Neural cell (in vitro differentiated cells): Measurements from ENCODE around the gene MAML3. TPM values are rescaled to one million over a fixed set of nuclear protein-coding genes. Genes with fewer than 3 reads are reported as not detected.

Source experiments
- H2AFZ ChIP-seq: fragments of 200-600, 300-800 bp; sonication (generic), shearing (Covaris generic); 2 replicates; pipeline ENCODE4 v1.6.0; 2014; ENCODE audit warnings: low read depth, mild to moderate bottlenecking, antibody characterized with exemption, low read length, moderate library complexity
- H3F3A ChIP-seq: fragments of 200-600 bp; shearing (Covaris generic); 2 replicates; pipeline ENCODE4 v1.6.1; 2016; ENCODE audit warnings: mild to moderate bottlenecking, moderate library complexity, mixed read lengths, antibody characterized with exemption, low read length; ENCODE audit not compliant: insufficient read depth, poor library complexity, severe bottlenecking
- H3K27ac ChIP-seq: fragments of 200-600, 300-800 bp; sonication (generic), shearing (Covaris generic); 2 replicates; pipeline ENCODE4 v1.5.1; 2014; ENCODE audit warnings: mild to moderate bottlenecking, low read length, moderate library complexity
- H3K27me3 ChIP-seq: fragments of 300-800, 200-600 bp; sonication (generic), shearing (Covaris generic); 2 replicates; pipeline ENCODE4 v1.6.0; 2014; ENCODE audit warnings: mild to moderate bottlenecking, low read depth, low read length, moderate library complexity; ENCODE audit not compliant: insufficient read depth
- H3K36me3 ChIP-seq: fragments of 300-800, 200-600 bp; sonication (generic), shearing (Covaris generic); 2 replicates; pipeline ENCODE4 v1.5.1; 2014; ENCODE audit warnings: mild to moderate bottlenecking, antibody characterized with exemption, low read length, moderate library complexity; ENCODE audit not compliant: insufficient read depth
- H3K4me2 ChIP-seq: fragments of 300-800, 200-600 bp; sonication (generic), shearing (Covaris generic); 2 replicates; pipeline ENCODE4 v1.6.0; 2014; ENCODE audit warnings: mild to moderate bottlenecking, low read length
- H3K4me3 ChIP-seq: fragments of 300-800, 200-600 bp; sonication (generic), shearing (Covaris generic); 2 replicates; pipeline ENCODE4 v1.5.1; 2014; ENCODE audit warnings: mild to moderate bottlenecking, low read length, moderate library complexity
- H3K79me2 ChIP-seq: fragments of 200-600 bp; shearing (Covaris generic); replicated peaks from 2 replicates; pipeline ENCODE4 v1.6.0; 2014; ENCODE audit warnings: mild to moderate bottlenecking, low read length, moderate library complexity; ENCODE audit not compliant: insufficient read depth
- H3K9ac ChIP-seq: fragments of 300-800, 200-600 bp; sonication (generic), shearing (Covaris generic); 2 replicates; pipeline ENCODE4 v1.6.1; 2016; ENCODE audit warnings: mild to moderate bottlenecking, low read length, mixed read lengths
- H3K9me2 ChIP-seq: fragments of 200-600 bp; shearing (Covaris generic); 2 replicates; pipeline ENCODE4 v1.6.1; 2016; ENCODE audit warnings: mild to moderate bottlenecking, low read length, mixed read lengths; ENCODE audit not compliant: insufficient read depth
- H3K9me3 ChIP-seq: fragments of 200-600, 300-800 bp; sonication (generic), shearing (Covaris generic); 2 replicates; pipeline ENCODE4 v1.6.1; 2016; ENCODE audit warnings: mild to moderate bottlenecking, mixed run types, low read length, moderate library complexity, mixed read lengths
- H4K20me1 ChIP-seq: fragments of 200-600 bp; shearing (Covaris generic); 2 replicates; pipeline ENCODE4 v1.6.1; 2016; ENCODE audit warnings: mild to moderate bottlenecking, mixed run types; ENCODE audit not compliant: insufficient read depth
- CTCF ChIP-seq: fragments of 450-650 bp; IDR thresholded peaks from 2 replicates; pipeline ENCODE4 v1.5.1; 2014; ENCODE audit warnings: antibody characterized with exemption, mild to moderate bottlenecking, moderate library complexity; ENCODE audit not compliant: poor library complexity, severe bottlenecking
- EP300 ChIP-seq: fragments of 450-650 bp; conservative IDR thresholded peaks from 2 replicates; pipeline ENCODE4 v1.6.1; 2014; ENCODE audit warnings: antibody characterized with exemption, mild to moderate bottlenecking, moderate library complexity; ENCODE audit not compliant: poor library complexity, severe bottlenecking
- EZH2 ChIP-seq: fragments of 200-600, 300-800 bp; shearing (Covaris generic), sonication (generic); IDR thresholded peaks from 2 replicates; pipeline ENCODE4 v1.6.1; 2014; ENCODE audit warnings: antibody characterized with exemption, low read length, borderline replicate concordance, mild to moderate bottlenecking; ENCODE audit not compliant: insufficient read depth, poor library complexity, severe bottlenecking
- MXI1 ChIP-seq: fragments of 450-650 bp; conservative IDR thresholded peaks from 2 replicates; pipeline ENCODE4 v1.6.1; 2014; ENCODE audit warnings: antibody characterized with exemption, mild to moderate bottlenecking; ENCODE audit not compliant: poor library complexity, severe bottlenecking
- POLR2AphosphoS5 ChIP-seq: IDR thresholded peaks from 2 replicates; pipeline ENCODE4 v1.6.1; 2012
- RAD21 ChIP-seq: fragments of 450-650 bp; conservative IDR thresholded peaks from 2 replicates; pipeline ENCODE4 v1.6.1; 2014; ENCODE audit warnings: antibody characterized with exemption, mild to moderate bottlenecking, moderate library complexity
- SMC3 ChIP-seq: fragments of 450-650 bp; conservative IDR thresholded peaks from 2 replicates; pipeline ENCODE4 v1.6.1; 2014; ENCODE audit warnings: antibody characterized with exemption, mild to moderate bottlenecking, moderate library complexity; ENCODE audit not compliant: poor library complexity
- TAF1 ChIP-seq: IDR thresholded peaks from 2 replicates; pipeline ENCODE4 v1.6.1; 2012; ENCODE audit warnings: low read depth
- polyA plus RNA-seq: library from polyadenylated mRNA; depleted of rRNA; stranded (reverse); fragments of >200 nt; gene quantifications from 2 replicates; pipeline ENCODE4 v1.2.3, GENCODE V29; 2014
- TF ChIP-seq, protein P1 (sequence below): IDR thresholded peaks from 2 replicates; pipeline ENCODE4 v1.6.1; 2012; ENCODE audit warnings: borderline replicate concordance

The MAML3 gene
- polyA plus RNA-seq, 1 donor from 2014 or later, result 10.2 TPM

- no peaks in the 10 kb centered on the region for H3K27me3 ChIP-seq
- H3K27ac ChIP-seq, result no peak overlapping the region
- H3K36me3 ChIP-seq, result no peaks in the 10 kb centered on the region
- H3K4me3 ChIP-seq, result no peak overlapping the region
- peaks cover 6% of the 10 kb centered on the region for H3F3A ChIP-seq
- H3K4me2 ChIP-seq, result no peak overlapping the region
- no peaks in the 10 kb centered on the region for H3K9me2 ChIP-seq
- H4K20me1 ChIP-seq, result no peaks in the 10 kb centered on the region
- no peaks in the 10 kb centered on the region for H3K9me3 ChIP-seq
- TF ChIP-seq, protein P1, sequence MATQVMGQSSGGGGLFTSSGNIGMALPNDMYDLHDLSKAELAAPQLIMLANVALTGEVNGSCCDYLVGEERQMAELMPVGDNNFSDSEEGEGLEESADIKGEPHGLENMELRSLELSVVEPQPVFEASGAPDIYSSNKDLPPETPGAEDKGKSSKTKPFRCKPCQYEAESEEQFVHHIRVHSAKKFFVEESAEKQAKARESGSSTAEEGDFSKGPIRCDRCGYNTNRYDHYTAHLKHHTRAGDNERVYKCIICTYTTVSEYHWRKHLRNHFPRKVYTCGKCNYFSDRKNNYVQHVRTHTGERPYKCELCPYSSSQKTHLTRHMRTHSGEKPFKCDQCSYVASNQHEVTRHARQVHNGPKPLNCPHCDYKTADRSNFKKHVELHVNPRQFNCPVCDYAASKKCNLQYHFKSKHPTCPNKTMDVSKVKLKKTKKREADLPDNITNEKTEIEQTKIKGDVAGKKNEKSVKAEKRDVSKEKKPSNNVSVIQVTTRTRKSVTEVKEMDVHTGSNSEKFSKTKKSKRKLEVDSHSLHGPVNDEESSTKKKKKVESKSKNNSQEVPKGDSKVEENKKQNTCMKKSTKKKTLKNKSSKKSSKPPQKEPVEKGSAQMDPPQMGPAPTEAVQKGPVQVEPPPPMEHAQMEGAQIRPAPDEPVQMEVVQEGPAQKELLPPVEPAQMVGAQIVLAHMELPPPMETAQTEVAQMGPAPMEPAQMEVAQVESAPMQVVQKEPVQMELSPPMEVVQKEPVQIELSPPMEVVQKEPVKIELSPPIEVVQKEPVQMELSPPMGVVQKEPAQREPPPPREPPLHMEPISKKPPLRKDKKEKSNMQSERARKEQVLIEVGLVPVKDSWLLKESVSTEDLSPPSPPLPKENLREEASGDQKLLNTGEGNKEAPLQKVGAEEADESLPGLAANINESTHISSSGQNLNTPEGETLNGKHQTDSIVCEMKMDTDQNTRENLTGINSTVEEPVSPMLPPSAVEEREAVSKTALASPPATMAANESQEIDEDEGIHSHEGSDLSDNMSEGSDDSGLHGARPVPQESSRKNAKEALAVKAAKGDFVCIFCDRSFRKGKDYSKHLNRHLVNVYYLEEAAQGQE, result no peak
- TF ChIP-seq EZH2, result no peak
- TF ChIP-seq RAD21, result no peak
- TF ChIP-seq CTCF, result no peak
- TF ChIP-seq TAF1, result no peak
- TF ChIP-seq POLR2AphosphoS5, result no peak
- TF ChIP-seq MXI1, result no peak
- TF ChIP-seq SMC3, result no peak
- no peak for TF ChIP-seq EP300
- peaks cover 22% of the 10 kb centered on the region for H3K79me2 ChIP-seq
- H3K9ac ChIP-seq, result no peak overlapping the region
- no peak overlapping the region for H2AFZ ChIP-seq
Measured at GRCh38 chr4:140105436-140105835, 48.5 kb downstream of the MAML3 start.

- H3K9ac ChIP-seq, result no peak overlapping the region
- H3K9me2 ChIP-seq, result no peaks in the 10 kb centered on the region
- peaks cover 27% of the 10 kb centered on the region for H3K79me2 ChIP-seq
- H3K27ac ChIP-seq, result no peak overlapping the region
- no peaks in the 10 kb centered on the region for H3K27me3 ChIP-seq
- no peaks in the 10 kb centered on the region for H3K36me3 ChIP-seq
- H3K9me3 ChIP-seq, result no peaks in the 10 kb centered on the region
- H3F3A ChIP-seq, result peaks cover 6% of the 10 kb centered on the region
- H2AFZ ChIP-seq, result no peak overlapping the region
- no peaks in the 10 kb centered on the region for H4K20me1 ChIP-seq
- H3K4me2 ChIP-seq, result no peak overlapping the region
- no peak overlapping the region for H3K4me3 ChIP-seq
- TF ChIP-seq, protein P1, result no peak
- TF ChIP-seq TAF1 (no peak), RAD21 (no peak), CTCF (no peak), SMC3 (no peak), EZH2 (no peak), MXI1 (no peak)
Measured at GRCh38 chr4:140103676-140104075, 50.3 kb downstream of the MAML3 start.
